ENCODE measurements around the gene CCDC69.

Gene CCDC69

DNA sequence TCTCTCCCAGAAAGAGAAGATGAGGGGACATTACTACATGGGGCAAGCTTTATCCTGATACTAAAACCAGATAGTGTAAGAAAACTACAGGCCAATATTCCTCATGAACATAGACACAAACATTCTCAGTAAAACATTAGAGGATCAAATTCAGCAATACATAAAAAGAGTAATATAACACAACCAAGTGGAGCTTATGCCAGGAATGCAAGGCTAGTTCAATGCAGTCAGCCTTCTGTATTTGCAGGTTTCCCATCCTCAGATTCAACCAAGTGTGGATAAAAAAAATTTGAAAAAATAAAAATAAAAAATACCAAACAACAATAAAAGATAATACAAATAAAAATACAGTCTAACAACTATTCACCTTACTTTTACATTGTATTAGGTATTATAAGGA is 31.3 kb downstream of the CCDC69 start:
- TF ChIP-seq CTCF (IDR thresholded peaks at IDR 0.05; ENCODE audit: extremely low read depth, missing control alignments), result no peak
- no peak for DNase-seq (ENCODE audit: low spot score)

- no peak for TF ChIP-seq CTCF (IDR thresholded peaks at IDR 0.05; ENCODE audit: extremely low read depth, missing control alignments)
- no peak for DNase-seq (ENCODE audit: low spot score)
These were observed 32.2 kb downstream of the CCDC69 start for GRCh38 chr5:151191661-151192060.

DNA sequence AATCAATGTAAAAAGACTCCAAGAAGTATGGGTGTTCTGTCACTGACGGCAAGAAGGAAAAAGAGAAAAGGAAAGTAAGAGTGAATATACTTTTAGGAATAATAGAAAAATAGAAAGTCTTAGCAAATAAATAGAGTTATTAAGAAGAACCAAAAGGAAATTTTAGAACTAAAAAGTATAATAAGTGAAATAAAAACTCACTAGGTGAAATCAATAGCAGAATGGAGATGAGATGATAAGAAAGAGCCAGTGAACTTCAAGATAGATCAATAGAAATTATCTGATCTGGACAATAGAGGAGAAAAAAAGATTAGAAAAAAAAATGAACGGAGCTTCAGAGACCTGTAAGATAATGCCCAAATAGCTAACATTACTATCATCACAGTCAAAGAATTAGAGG is 34.7 kb downstream of the CCDC69 start:
- DNase-seq (ENCODE audit: low spot score), result no peak
- no peak for TF ChIP-seq CTCF (IDR thresholded peaks at IDR 0.05; ENCODE audit: extremely low read depth, missing control alignments)

GRCh38 chr5:151186538-151186937 is 37.4 kb downstream of the CCDC69 start:
- no peak for DNase-seq (ENCODE audit: low spot score)
- no peak for TF ChIP-seq CTCF (IDR thresholded peaks at IDR 0.05; ENCODE audit: extremely low read depth, missing control alignments)

GRCh38 chr5:151186052-151186451 is 37.8 kb downstream of the CCDC69 start:
- no peak for TF ChIP-seq CTCF (IDR thresholded peaks at IDR 0.05; ENCODE audit: extremely low read depth, missing control alignments)
- no peak for DNase-seq (ENCODE audit: low spot score)

- no peak for DNase-seq (ENCODE audit: low spot score)
These were observed 39.4 kb downstream of the CCDC69 start for GRCh38 chr5:151184316-151185042.

More at GRCh38 chr5:151184316-151185042, 39.4 kb downstream of the CCDC69 start:
- no peak for TF ChIP-seq CTCF (IDR thresholded peaks at IDR 0.05; ENCODE audit: extremely low read depth, missing control alignments)
